H1 (cell line): ENCODE results near the gene GALNT18. TPM values are rescaled to one million over a fixed set of nuclear protein-coding genes. Genes with fewer than 3 reads are reported as not detected.
A peak's percentile ranks its signal among the peaks of the same experiment; 100 is the strongest.

Experiments
- CTCF ChIA-PET: fragments of 300-600 bp; sonication (Branson Sonifier 250); formaldehyde crosslinking; loops from one replicate; lab custom pipeline; 2021; ENCODE audit not compliant: partially characterized antibody; lab: Charles Lee
- POLR2A ChIA-PET: fragments of 300-600 bp; sonication (Branson Sonifier 250); formaldehyde crosslinking; loops from one replicate; lab custom pipeline; 2021; ENCODE audit warnings: inconsistent platforms; ENCODE audit not compliant: partially characterized antibody; lab: Charles Lee
- DNase-seq, 2 experiments: peaks; one replicate each; pipeline versions ENCODE4 v3.0.0 to v3.0.0-alpha.2; 2010 to 2022; ENCODE audit warnings: low spot score in 2 of 2, low read depth in 1 of 2, mixed read lengths in 1 of 2
- FAIRE-seq: peaks from 2 replicates; lab custom pipeline; 2011; peaks lifted over from hg19 to GRCh38; lab: Jason Lieb, UNC
- H2AFZ ChIP-seq: 2 replicates; pipeline ENCODE4 v1.8.1; 2012; ENCODE audit warnings: low read length, inconsistent platforms
- H2AK5ac ChIP-seq: 2 replicates; pipeline ENCODE4 v1.6.1; 2013; ENCODE audit warnings: low read depth, low read length
- H2BK120ac ChIP-seq: replicated peaks from 2 replicates; pipeline ENCODE3; 2013; ENCODE audit warnings: low read depth, low read length, inconsistent platforms
- H2BK12ac ChIP-seq: 2 replicates; pipeline ENCODE4 v1.6.1; 2013; ENCODE audit warnings: low read depth, low read length
- H2BK15ac ChIP-seq: 2 replicates; pipeline ENCODE4 v1.6.1; 2013; ENCODE audit warnings: low read length
- H2BK20ac ChIP-seq: 2 replicates; pipeline ENCODE4 v1.6.1; 2013; ENCODE audit warnings: low read length
- H2BK5ac ChIP-seq: 2 replicates; pipeline ENCODE4 v1.6.1; 2013; ENCODE audit warnings: low read depth, low read length
- H3K14ac ChIP-seq: 2 replicates; pipeline ENCODE4 v1.6.1; 2013; ENCODE audit warnings: inconsistent platforms; ENCODE audit not compliant: insufficient read length
- H3K18ac ChIP-seq: 2 replicates; pipeline ENCODE4 v1.6.1; 2013; ENCODE audit warnings: low read length; ENCODE audit errors: extremely low read depth
- H3K23ac ChIP-seq: 2 replicates; pipeline ENCODE4 v1.6.1; 2013; ENCODE audit warnings: inconsistent platforms; ENCODE audit not compliant: insufficient read length
- H3K23me2 ChIP-seq: 2 replicates; pipeline ENCODE4 v1.6.1; 2013; ENCODE audit warnings: low read depth, low read length
- H3K27ac ChIP-seq: 2 replicates; pipeline ENCODE4 v1.6.1; 2011; ENCODE audit warnings: low read depth, low read length, inconsistent platforms
- H3K27me3 ChIP-seq, 4 experiments: replicated peaks in 1 of 4; 1 replicate in 1 of 4; 2 replicates in 3 of 4; pipeline versions ENCODE4 v1.6.1 to v1.8.1; 2011 to 2013; ENCODE audit warnings: low read length in 3 of 4, mild to moderate bottlenecking in 3 of 4, inconsistent platforms in 2 of 4, mixed read lengths in 2 of 4, moderate library complexity in 1 of 4; ENCODE audit not compliant: control insufficient read depth in 3 of 4, insufficient read depth in 3 of 4; ENCODE audit errors: extremely low read depth in 1 of 4
- H3K36me3 ChIP-seq, 4 experiments: 2 replicates each; pipeline versions ENCODE4 v1.6.1 to v1.8.1; 2011 to 2013; ENCODE audit warnings: mild to moderate bottlenecking in 4 of 4, low read length in 3 of 4, moderate library complexity in 2 of 4, control low read depth in 1 of 4, inconsistent platforms in 1 of 4; ENCODE audit not compliant: insufficient read depth in 4 of 4, control insufficient read depth in 2 of 4
- H3K4ac ChIP-seq: replicated peaks from 2 replicates; pipeline ENCODE3; 2013; ENCODE audit warnings: low read length, low read depth, mixed read lengths, inconsistent platforms; ENCODE audit not compliant: insufficient read length
- H3K4me1 ChIP-seq, 4 experiments: replicated peaks in 1 of 4; 1 replicate in 1 of 4; 2 replicates in 3 of 4; pipeline versions ENCODE4 v1.6.1 to v1.8.1; 2011 to 2013; ENCODE audit warnings: low read length in 3 of 4, inconsistent platforms in 2 of 4, mixed read lengths in 1 of 4; ENCODE audit not compliant: insufficient read depth in 4 of 4, control insufficient read depth in 3 of 4
- H3K4me2 ChIP-seq, 2 experiments: 2 replicates each; pipeline versions ENCODE4 v1.6.1 to v1.8.1; 2011 to 2013; ENCODE audit warnings: low read depth in 2 of 2, low read length in 2 of 2, control low read depth in 1 of 2, inconsistent platforms in 1 of 2, mild to moderate bottlenecking in 1 of 2; ENCODE audit not compliant: insufficient read depth in 1 of 2
- H3K4me3 ChIP-seq, 4 experiments: fragments of 200-600, 300-600 bp in 1 of 4; sonication (generic), shearing (Covaris generic), sonication (Bioruptor Twin) in 1 of 4; 2 replicates each; pipeline versions ENCODE4 v1.5.1 to v1.8.1; 2011 to 2016; ENCODE audit warnings: low read length in 4 of 4, low read depth in 3 of 4, control low read depth in 2 of 4, inconsistent platforms in 2 of 4, mild to moderate bottlenecking in 2 of 4, mixed read lengths in 1 of 4, moderate library complexity in 1 of 4; ENCODE audit not compliant: insufficient read depth in 2 of 4; ENCODE audit errors: extremely low read depth in 1 of 4
- H3K56ac ChIP-seq: replicated peaks from 2 replicates; pipeline ENCODE3; 2013; ENCODE audit warnings: low read depth, mild to moderate bottlenecking, mixed read lengths, low read length, inconsistent platforms; ENCODE audit not compliant: insufficient read length
- H3K79me1 ChIP-seq: 2 replicates; pipeline ENCODE4 v1.6.1; 2013; ENCODE audit warnings: low read depth, low read length, control low read depth
- H3K79me2 ChIP-seq, 2 experiments: 2 replicates each; pipeline versions ENCODE4 v1.6.1 to v1.8.1; 2012 to 2013; ENCODE audit warnings: low read length in 2 of 2, mild to moderate bottlenecking in 2 of 2, inconsistent platforms in 1 of 2; ENCODE audit not compliant: insufficient read depth in 2 of 2, control insufficient read depth in 1 of 2
- H3K9ac ChIP-seq, 4 experiments: replicated peaks in 1 of 4; 1 replicate in 1 of 4; 2 replicates in 3 of 4; pipeline versions ENCODE4 v1.6.1 to v1.8.1; 2011 to 2013; ENCODE audit warnings: low read depth in 3 of 4, low read length in 3 of 4, control low read depth in 2 of 4, mild to moderate bottlenecking in 2 of 4, moderate library complexity in 2 of 4, inconsistent platforms in 1 of 4; ENCODE audit errors: extremely low read depth in 1 of 4
- H3K9me3 ChIP-seq, 2 experiments: 2 replicates each; pipeline versions ENCODE4 v1.6.1 to v1.8.1; 2012 to 2013; ENCODE audit warnings: mild to moderate bottlenecking in 2 of 2, moderate library complexity in 2 of 2, control low read depth in 1 of 2, inconsistent platforms in 1 of 2, low read depth in 1 of 2, low read length in 1 of 2, mixed read lengths in 1 of 2; ENCODE audit not compliant: insufficient read depth in 2 of 2
- H4K20me1 ChIP-seq, 2 experiments: replicated peaks in 1 of 2; 2 replicates each; pipeline versions ENCODE3 to v1.8.1; 2011 to 2013; ENCODE audit warnings: inconsistent platforms in 2 of 2, low read length in 2 of 2, mild to moderate bottlenecking in 1 of 2; ENCODE audit not compliant: insufficient read depth in 2 of 2, control insufficient read depth in 1 of 2
- H4K5ac ChIP-seq: 2 replicates; pipeline ENCODE4 v1.6.1; 2013; ENCODE audit warnings: low read length, low read depth, mixed read lengths, inconsistent platforms; ENCODE audit not compliant: insufficient read length
- H4K8ac ChIP-seq: 2 replicates; pipeline ENCODE4 v1.8.0; 2013; ENCODE audit warnings: mild to moderate bottlenecking, moderate library complexity, low read length, inconsistent platforms; ENCODE audit not compliant: insufficient read depth; ENCODE audit errors: extremely low read depth
- H4K91ac ChIP-seq: replicated peaks from 2 replicates; pipeline ENCODE3; 2013; ENCODE audit warnings: low read length, mixed read lengths, inconsistent platforms; ENCODE audit not compliant: insufficient read length
- CEBPB ChIP-seq: IDR thresholded peaks from 2 replicates; pipeline ENCODE4 v1.6.1; 2012; ENCODE audit warnings: low read depth, low read length
- CHD2 ChIP-seq: IDR thresholded peaks from 2 replicates; pipeline ENCODE4 v1.6.1; 2012; ENCODE audit warnings: low read length, improper control_type of control experiment
- EGR1 ChIP-seq: IDR thresholded peaks from 2 replicates; pipeline ENCODE4 v1.6.1; 2011; ENCODE audit warnings: low read depth, low read length, borderline replicate concordance
- GTF2F1 ChIP-seq: IDR thresholded peaks from 2 replicates; pipeline ENCODE4 v1.6.1; 2012; ENCODE audit warnings: low read depth, low read length, improper control_type of control experiment, borderline replicate concordance
- HDAC2 ChIP-seq, 2 experiments: fragments of 300-600 bp in 1 of 2; sonication (generic) in 1 of 2; IDR thresholded peaks; 2 replicates each; pipeline ENCODE4 v1.6.1; 2011 to 2012; ENCODE audit warnings: low read depth in 2 of 2, low read length in 2 of 2, mild to moderate bottlenecking in 2 of 2, moderate library complexity in 2 of 2, borderline replicate concordance in 1 of 2, inconsistent platforms in 1 of 2
- HDAC6 ChIP-seq: IDR thresholded peaks from one replicate; pipeline ENCODE4 v1.7.1; 2012; ENCODE audit warnings: low read depth, mild to moderate bottlenecking, inconsistent platforms, low read length, moderate library complexity
- JUN ChIP-seq: IDR thresholded peaks from 2 replicates; pipeline ENCODE4 v1.6.1; 2011; ENCODE audit warnings: low read depth, mild to moderate bottlenecking, improper control_type of control experiment, low read length
- KDM5A ChIP-seq: fragments of 200-600 bp; IDR thresholded peaks from 2 replicates; pipeline ENCODE4 v1.7.1; 2012; ENCODE audit warnings: mild to moderate bottlenecking, low read length, inconsistent platforms, mixed read lengths
- MAFK ChIP-seq: IDR thresholded peaks from 2 replicates; pipeline ENCODE4 v1.6.1; 2012; ENCODE audit warnings: low read depth, mild to moderate bottlenecking, improper control_type of control experiment, low read length
- RBBP5 ChIP-seq: IDR thresholded peaks from 2 replicates; pipeline ENCODE4 v1.7.1; 2012; ENCODE audit warnings: low read depth, mild to moderate bottlenecking, inconsistent platforms, low read length, moderate library complexity, borderline replicate concordance
- SP1 ChIP-seq: IDR thresholded peaks from 2 replicates; pipeline ENCODE4 v1.6.1; 2011; ENCODE audit warnings: low read depth, low read length
- TAF7 ChIP-seq: optimal IDR thresholded peaks from 2 replicates; pipeline ENCODE3; 2011; ENCODE audit warnings: low read depth, mild to moderate bottlenecking, inconsistent platforms, low read length, moderate library complexity, borderline replicate concordance
- TEAD4 ChIP-seq: IDR thresholded peaks from 2 replicates; pipeline ENCODE4 v1.6.1; 2012; ENCODE audit warnings: low read depth, low read length, inconsistent platforms, mixed read lengths
- WGBS, 2 experiments: shearing (Covaris generic) in 1 of 2; methylation state at CpG; one replicate each; pipeline versions ENCODE4 v1.1.6 to v1.1.7; 2013 to 2015; ENCODE audit warnings: low lambda C conversion rate in 2 of 2, mixed read lengths in 2 of 2, inconsistent platforms in 1 of 2, low coverage in 1 of 2, missing lambda C conversion rate in 1 of 2; ENCODE audit not compliant: insufficient replicate concordance in 2 of 2, insufficient coverage in 1 of 2, insufficient read length in 1 of 2; ENCODE audit errors: extremely low coverage in 1 of 2, missing lambda C conversion rate in 1 of 2; 5-methylcytosine and 5-hydroxymethylcytosine counted together
- polyA plus RNA-seq, 7 experiments: library from polyadenylated mRNA; depleted of rRNA in 3 of 7; stranded (reverse) in 5 of 7; unstranded in 2 of 7; fragments of >200 nt in 5 of 7; fragments of 200-250 nt in 2 of 7; gene quantifications; 1 replicate in 5 of 7; 2 replicates in 1 of 7; 4 replicates in 1 of 7; pipeline versions ENCODE4 v1.2.1 to v1.2.3, GENCODE V29; 2011 to 2013; ENCODE audit warnings: missing spikeins in 2 of 7, mixed read lengths in 2 of 7
- total RNA-seq: library from RNA; stranded (reverse); fragmentation: NEBNext Ultra II Directional; extraction: Animal tissue kit (Norgen Biotek cat#: 25700); gene quantifications from 2 replicates; pipeline ENCODE4 v1.2.1, GENCODE V29; 2021

GALNT18 gene
- total and polyA plus RNA-seq, 2 of the 8 experiments (the other 6 are each of a cell fraction or from before 2014, with no cell fraction given), result 6.0 to 9.4 TPM

DNA sequence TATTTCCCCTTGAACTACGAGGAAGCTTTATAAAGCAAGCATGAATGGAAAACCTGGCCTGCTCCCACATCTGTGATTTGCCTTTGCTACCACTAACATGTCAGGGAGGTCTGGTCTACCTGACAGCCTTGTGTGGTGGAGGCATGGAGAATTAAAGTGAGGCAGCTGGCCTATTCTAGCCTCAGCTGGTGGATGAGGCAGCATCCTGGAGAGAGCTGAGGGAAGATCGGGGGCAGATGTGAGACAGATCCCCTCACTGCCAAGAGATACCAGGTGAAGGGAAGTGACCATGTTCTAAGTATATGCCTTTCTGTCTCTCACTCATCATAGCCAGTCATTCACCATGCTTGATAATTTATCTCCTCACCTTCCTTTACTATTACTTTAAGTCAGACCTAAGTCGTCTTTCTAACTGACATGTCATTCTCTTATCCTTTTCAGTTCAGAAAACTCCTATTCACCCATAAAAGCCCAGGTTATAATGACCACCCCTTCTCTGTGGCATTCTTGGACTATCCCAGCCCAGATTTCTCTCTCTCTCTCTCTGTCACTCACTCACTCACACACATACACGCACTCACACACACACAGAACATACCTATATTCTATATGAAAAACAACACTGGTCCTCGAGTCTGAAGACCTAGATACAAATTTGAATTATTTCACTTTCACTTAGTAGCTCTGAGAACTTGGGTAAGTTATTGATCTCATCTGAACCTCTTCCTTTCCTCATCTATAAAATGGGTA is 359.5 kb downstream of the GALNT18 start:
- DNase-seq (no peak), FAIRE-seq (no peak)
- Histone ChIP-seq H2BK20ac (no peak overlapping the region), H2AFZ (no peak overlapping the region), H2BK5ac (no peak overlapping the region), H3K9me3 (no peaks in the 10 kb centered on the region), H3K4me3 (no peak overlapping the region), H4K5ac (no peak overlapping the region), H3K4ac (no peak overlapping the region), H3K23ac (no peak overlapping the region), H4K20me1 (no peaks in the 10 kb centered on the region), H2AK5ac (no peak overlapping the region), H3K18ac (no peak overlapping the region; the same call in 1 of the 2 replicates), H3K56ac (no peak overlapping the region), H2BK120ac (no peak overlapping the region), H3K36me3 (no peaks in the 10 kb centered on the region), H4K8ac (0 out of 2 replicates have a peak overlapping the region, but pooled peaks have one; percentile 20), H3K23me2 (no peaks in the 10 kb centered on the region), H2BK12ac (no peak overlapping the region), H3K14ac (no peak overlapping the region), H2BK15ac (no peak overlapping the region), H3K4me1 (peaks cover 0 to 7% (median 2%) of the 10 kb centered on the region in 4 experiments; a peak in 3 of 7 replicates), H3K27me3 (no peaks in the 10 kb centered on the region), H3K4me2 (no peak overlapping the region), H3K27ac (no peak overlapping the region), H3K79me2 (no peaks in the 10 kb centered on the region), H3K9ac (no peak overlapping the region), H3K79me1 (no peaks in the 10 kb centered on the region), H4K91ac (no peak overlapping the region)
- POLR2A ChIA-PET, result interaction anchor here (0.6 kb wide), 1 partner anchor 177 kb away, joined by 3 read pairs; no protein-coding TSS in a partner anchor
- 80% methylated on average over 5 of the region's 5 CpGs; no CpG with 5 or more reads in 1 of the 2 experiments for WGBS, 2 experiments
- CTCF ChIA-PET, result interaction anchor here (0.7 to 3.1 kb wide), 14 partner anchors 9 to 470 kb away, joined by 3 to 18 read pairs (median 4); no protein-coding TSS in a partner anchor
- TF ChIP-seq CEBPB, result no peak
- no peak for TF ChIP-seq TEAD4
- no peak for TF ChIP-seq HDAC6
- TF ChIP-seq HDAC2 (IDR thresholded peaks at IDR 0.05; ENCODE audit: borderline replicate concordance in 1 of 2, low read depth in 2 of 2, low read length in 2 of 2), result no peak
- no peak for TF ChIP-seq TAF7
- no peak for TF ChIP-seq KDM5A
- TF ChIP-seq CHD2, result no peak
- TF ChIP-seq JUN, result no peak
- TF ChIP-seq GTF2F1, result no peak
- no peak for TF ChIP-seq SP1
- TF ChIP-seq EGR1, result no peak
- no peak for TF ChIP-seq RBBP5
- no peak for TF ChIP-seq MAFK
